Left lung (tissue), 10 donors: Measurements from ENCODE around the gene ALDH1A1. TPM values are rescaled to one million over a fixed set of nuclear protein-coding genes. Genes with fewer than 3 reads are reported as not detected.

Experiments used
- ATAC-seq: fragments of 200-7000 bp; cut with Tn5 transposase; one replicate; pipeline ENCODE4 v1.9.1; 2020; ENCODE audit warnings: moderate library complexity
- DNase-seq, 4 donors: peaks; one replicate each; pipeline ENCODE4 v3.0.0-alpha.2; 2013 to 2020
- H3K27ac ChIP-seq, 2 donors: fragments of 200-600 bp; sonication (generic) in 1 of 2; one replicate each; pipeline versions ENCODE4 v1.5.0 to v1.8.0; 2020 to 2021
- H3K27me3 ChIP-seq, 2 donors: fragments of 200-600 bp; sonication (generic) in 1 of 2; one replicate each; pipeline versions ENCODE4 v1.5.0 to v1.8.0; 2020 to 2021
- H3K36me3 ChIP-seq, 2 donors: fragments of 200-600 bp; sonication (generic) in 1 of 2; one replicate each; pipeline versions ENCODE4 v1.5.0 to v1.8.0; 2020 to 2021
- H3K4me1 ChIP-seq, 2 donors: fragments of 200-600 bp; one replicate each; pipeline ENCODE4 v1.8.0; 2021
- H3K4me3 ChIP-seq, 2 donors: fragments of 200-600 bp; sonication (generic) in 1 of 2; one replicate each; pipeline versions ENCODE4 v1.5.0 to v1.8.0; 2020 to 2021; ENCODE audit warnings: mild to moderate bottlenecking in 1 of 2
- H3K9me3 ChIP-seq, 2 donors: fragments of 200-600 bp; sonication (generic) in 1 of 2; one replicate each; pipeline versions ENCODE4 v1.5.0 to v1.8.0; 2020 to 2021
- intact Hi-C, 2 donors: fragments of 100-400 bp; cut with DNase I; formaldehyde crosslinking; loops; one replicate each; pipeline versions ENCODE4 v1.11.2 to v1.14.2; 2022
- polyA plus RNA-seq, 6 donors: library from polyadenylated mRNA; unstranded; fragments of 120-200 nt; gene quantifications; one replicate each; pipeline ENCODE4 v1.2.1, GENCODE V29; 2013; ENCODE audit not compliant: insufficient read length in 6 of 6
- total RNA-seq, 2 donors: library from RNA; stranded (reverse); fragmentation: NEBNext Ultra II Directional; extraction: Animal tissue kit (Norgen Biotek cat#: 25700); gene quantifications; one replicate each; pipeline ENCODE4 v1.2.1, GENCODE V29; 2021
- TF ChIP-seq, protein P1 (sequence below), 2 donors: fragments of 200-600 bp; sonication (generic) in 1 of 2; IDR thresholded peaks; one replicate each; pipeline versions ENCODE4 v1.5.0 to v1.8.0; 2021; ENCODE audit warnings: antibody characterized with exemption in 2 of 2
- donor health status: DM: no; HTN: yes; CAD: no.
- donor health status: DM: no; HTN: no; CAD: no.

ALDH1A1 gene
- total and polyA plus RNA-seq, 8 donors, result 23.2 to 126 (median 46.6) TPM

GRCh38 chr9:72928042-72928507, 24.8 kb downstream of the ALDH1A1 start:
- Histone ChIP-seq H3K9me3 (no peaks in the 10 kb centered on the region), H3K4me3 (no peak overlapping the region), H3K27ac (no peak overlapping the region), H3K27me3 (no peaks in the 10 kb centered on the region), H3K4me1 (peaks cover 11 to 21% of the 10 kb centered on the region in 2 donors), H3K36me3 (no peaks in the 10 kb centered on the region)
- intact Hi-C loops, result no loop called here
- TF ChIP-seq, protein P1, sequence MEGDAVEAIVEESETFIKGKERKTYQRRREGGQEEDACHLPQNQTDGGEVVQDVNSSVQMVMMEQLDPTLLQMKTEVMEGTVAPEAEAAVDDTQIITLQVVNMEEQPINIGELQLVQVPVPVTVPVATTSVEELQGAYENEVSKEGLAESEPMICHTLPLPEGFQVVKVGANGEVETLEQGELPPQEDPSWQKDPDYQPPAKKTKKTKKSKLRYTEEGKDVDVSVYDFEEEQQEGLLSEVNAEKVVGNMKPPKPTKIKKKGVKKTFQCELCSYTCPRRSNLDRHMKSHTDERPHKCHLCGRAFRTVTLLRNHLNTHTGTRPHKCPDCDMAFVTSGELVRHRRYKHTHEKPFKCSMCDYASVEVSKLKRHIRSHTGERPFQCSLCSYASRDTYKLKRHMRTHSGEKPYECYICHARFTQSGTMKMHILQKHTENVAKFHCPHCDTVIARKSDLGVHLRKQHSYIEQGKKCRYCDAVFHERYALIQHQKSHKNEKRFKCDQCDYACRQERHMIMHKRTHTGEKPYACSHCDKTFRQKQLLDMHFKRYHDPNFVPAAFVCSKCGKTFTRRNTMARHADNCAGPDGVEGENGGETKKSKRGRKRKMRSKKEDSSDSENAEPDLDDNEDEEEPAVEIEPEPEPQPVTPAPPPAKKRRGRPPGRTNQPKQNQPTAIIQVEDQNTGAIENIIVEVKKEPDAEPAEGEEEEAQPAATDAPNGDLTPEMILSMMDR (IDR thresholded peaks at IDR 0.05), result no peak
- no peak for ATAC-seq
- no peak for DNase-seq

- intact Hi-C loops, result no loop called here
- H3K27ac ChIP-seq, result no peak overlapping the region
- H3K4me3 ChIP-seq, result no peak overlapping the region
- DNase-seq (no peak), ATAC-seq (no peak)
- no peaks in the 10 kb centered on the region for H3K36me3 ChIP-seq
- TF ChIP-seq, protein P1 (IDR thresholded peaks at IDR 0.05), result no peak
- H3K9me3 ChIP-seq, result no peaks in the 10 kb centered on the region
- H3K27me3 ChIP-seq, result no peaks in the 10 kb centered on the region
- H3K4me1 ChIP-seq, result peaks cover 5 to 21% of the 10 kb centered on the region in 2 donors
Measured at GRCh38 chr9:72926506-72926905, 26.3 kb downstream of the ALDH1A1 start.

DNA sequence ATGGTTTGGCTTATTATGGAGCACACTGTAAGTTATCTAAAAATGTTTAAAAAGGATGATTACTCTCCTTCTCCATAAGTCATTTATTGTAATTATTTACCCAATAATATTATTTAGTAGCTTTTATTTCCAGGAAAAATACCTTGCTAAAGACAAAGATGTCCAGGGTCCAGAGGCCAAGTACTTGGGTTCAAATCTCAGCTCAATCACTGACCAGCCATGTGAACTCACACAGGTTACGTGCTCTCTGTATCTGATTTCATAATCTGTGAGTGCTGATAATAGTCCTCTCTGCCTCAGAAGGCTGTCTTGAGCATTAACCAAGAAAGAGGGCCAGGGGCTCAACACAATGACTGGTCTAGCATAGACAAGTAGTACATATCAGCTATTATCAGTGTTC, 27.0 kb downstream of the ALDH1A1 start:
- TF ChIP-seq, protein P1 (IDR thresholded peaks at IDR 0.05), result no peak
- DNase-seq, result no peak
- Histone ChIP-seq H3K36me3 (no peaks in the 10 kb centered on the region), H3K9me3 (no peaks in the 10 kb centered on the region), H3K27me3 (no peaks in the 10 kb centered on the region), H3K27ac (no peak overlapping the region), H3K4me1 (peaks cover 5 to 21% of the 10 kb centered on the region in 2 donors), H3K4me3 (no peak overlapping the region)
- no peak for ATAC-seq
- intact Hi-C loops, result no loop called here

DNA sequence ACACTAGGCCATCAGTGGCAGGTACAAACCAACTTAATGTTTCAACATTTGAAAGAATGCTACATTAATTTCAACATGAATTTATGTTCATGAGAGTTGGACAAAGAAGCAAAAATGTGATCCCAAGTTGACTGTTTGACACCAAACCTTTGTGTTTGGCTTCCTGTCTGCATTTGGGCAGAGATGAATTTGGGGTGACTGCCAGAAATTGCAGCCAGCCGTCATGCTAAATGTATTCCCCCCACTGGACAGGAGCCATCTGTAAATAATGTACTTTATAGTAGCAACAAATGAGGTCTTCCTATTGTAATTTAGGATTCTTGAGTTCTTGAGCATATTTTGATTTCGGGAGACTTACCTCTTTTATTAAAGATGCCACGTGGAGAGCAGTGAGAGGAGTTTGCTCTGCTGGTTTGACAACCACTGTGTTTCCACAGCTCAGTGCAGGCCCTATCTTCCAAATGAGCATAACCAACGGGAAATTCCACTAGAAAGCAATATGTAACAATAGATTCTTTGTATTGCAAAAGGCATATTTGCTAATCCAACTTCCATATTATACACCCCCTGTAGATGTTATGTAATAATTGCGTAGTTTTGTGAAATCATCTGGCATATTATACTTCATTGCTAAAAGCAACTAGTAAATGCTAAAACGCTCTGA, 27.6 kb downstream of the ALDH1A1 start:
- intact Hi-C loops, result no loop called here
- no peaks in the 10 kb centered on the region for H3K27me3 ChIP-seq
- TF ChIP-seq, protein P1 (IDR thresholded peaks at IDR 0.05), result no peak
- peak overlapping the region in 1 of 2 donors; percentile 71 for H3K27ac ChIP-seq
- no peaks in the 10 kb centered on the region for H3K9me3 ChIP-seq
- peaks cover 5 to 21% of the 10 kb centered on the region in 2 donors for H3K4me1 ChIP-seq
- DNase-seq (peak in 2 of 4 donors; percentile 42 to 64), ATAC-seq (peak; percentile 47)
- H3K36me3 ChIP-seq, result no peaks in the 10 kb centered on the region
- H3K4me3 ChIP-seq, result no peak overlapping the region

- no peak overlapping the region for H3K4me3 ChIP-seq
- peak overlapping the region in 1 of 2 donors; percentile 71 for H3K27ac ChIP-seq
- intact Hi-C loops, result no loop called here
- DNase-seq (no peak), ATAC-seq (no peak)
- H3K36me3 ChIP-seq, result no peaks in the 10 kb centered on the region
- H3K4me1 ChIP-seq, result peaks cover 5 to 21% of the 10 kb centered on the region in 2 donors
- no peaks in the 10 kb centered on the region for H3K27me3 ChIP-seq
- TF ChIP-seq, protein P1 (IDR thresholded peaks at IDR 0.05), result no peak
- no peaks in the 10 kb centered on the region for H3K9me3 ChIP-seq
Measured at GRCh38 chr9:72924154-72924790, 28.6 kb downstream of the ALDH1A1 start.
